ENCODE results near the gene BCO2. TPM values are rescaled to one million over a fixed set of nuclear protein-coding genes. Genes with fewer than 3 reads are reported as not detected.

The BCO2 gene
- total and polyA plus RNA-seq, 2 experiments from 2014 or later, result 0.63 to 1.1 TPM

DNA sequence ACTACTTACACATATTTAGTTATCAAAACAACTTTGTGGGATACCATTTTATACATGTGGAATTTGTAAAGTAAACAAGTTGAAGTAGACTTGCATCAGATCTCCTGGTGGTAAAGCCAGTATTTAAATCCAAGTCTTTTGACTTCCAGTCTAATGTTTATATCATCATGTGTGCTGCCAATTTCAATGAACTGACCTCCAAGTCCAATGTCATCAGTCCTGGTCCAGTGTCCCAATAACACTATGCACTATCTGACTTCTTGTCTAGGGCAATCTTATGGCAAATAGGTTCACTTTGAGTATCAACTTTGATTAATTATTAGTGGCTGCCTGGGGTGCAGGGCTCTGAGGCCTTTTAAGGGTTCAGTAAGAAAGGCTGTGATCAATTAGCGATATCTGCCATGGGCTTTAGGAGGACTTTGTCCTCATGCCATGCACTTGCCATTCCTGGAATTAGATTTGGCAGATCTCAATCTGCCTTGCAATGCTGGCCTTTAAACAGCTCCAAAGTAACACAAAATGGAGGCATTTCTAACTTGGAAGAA lies 41.3 kb downstream of the BCO2 start (continued):
- TF ChIP-seq, protein P1, sequence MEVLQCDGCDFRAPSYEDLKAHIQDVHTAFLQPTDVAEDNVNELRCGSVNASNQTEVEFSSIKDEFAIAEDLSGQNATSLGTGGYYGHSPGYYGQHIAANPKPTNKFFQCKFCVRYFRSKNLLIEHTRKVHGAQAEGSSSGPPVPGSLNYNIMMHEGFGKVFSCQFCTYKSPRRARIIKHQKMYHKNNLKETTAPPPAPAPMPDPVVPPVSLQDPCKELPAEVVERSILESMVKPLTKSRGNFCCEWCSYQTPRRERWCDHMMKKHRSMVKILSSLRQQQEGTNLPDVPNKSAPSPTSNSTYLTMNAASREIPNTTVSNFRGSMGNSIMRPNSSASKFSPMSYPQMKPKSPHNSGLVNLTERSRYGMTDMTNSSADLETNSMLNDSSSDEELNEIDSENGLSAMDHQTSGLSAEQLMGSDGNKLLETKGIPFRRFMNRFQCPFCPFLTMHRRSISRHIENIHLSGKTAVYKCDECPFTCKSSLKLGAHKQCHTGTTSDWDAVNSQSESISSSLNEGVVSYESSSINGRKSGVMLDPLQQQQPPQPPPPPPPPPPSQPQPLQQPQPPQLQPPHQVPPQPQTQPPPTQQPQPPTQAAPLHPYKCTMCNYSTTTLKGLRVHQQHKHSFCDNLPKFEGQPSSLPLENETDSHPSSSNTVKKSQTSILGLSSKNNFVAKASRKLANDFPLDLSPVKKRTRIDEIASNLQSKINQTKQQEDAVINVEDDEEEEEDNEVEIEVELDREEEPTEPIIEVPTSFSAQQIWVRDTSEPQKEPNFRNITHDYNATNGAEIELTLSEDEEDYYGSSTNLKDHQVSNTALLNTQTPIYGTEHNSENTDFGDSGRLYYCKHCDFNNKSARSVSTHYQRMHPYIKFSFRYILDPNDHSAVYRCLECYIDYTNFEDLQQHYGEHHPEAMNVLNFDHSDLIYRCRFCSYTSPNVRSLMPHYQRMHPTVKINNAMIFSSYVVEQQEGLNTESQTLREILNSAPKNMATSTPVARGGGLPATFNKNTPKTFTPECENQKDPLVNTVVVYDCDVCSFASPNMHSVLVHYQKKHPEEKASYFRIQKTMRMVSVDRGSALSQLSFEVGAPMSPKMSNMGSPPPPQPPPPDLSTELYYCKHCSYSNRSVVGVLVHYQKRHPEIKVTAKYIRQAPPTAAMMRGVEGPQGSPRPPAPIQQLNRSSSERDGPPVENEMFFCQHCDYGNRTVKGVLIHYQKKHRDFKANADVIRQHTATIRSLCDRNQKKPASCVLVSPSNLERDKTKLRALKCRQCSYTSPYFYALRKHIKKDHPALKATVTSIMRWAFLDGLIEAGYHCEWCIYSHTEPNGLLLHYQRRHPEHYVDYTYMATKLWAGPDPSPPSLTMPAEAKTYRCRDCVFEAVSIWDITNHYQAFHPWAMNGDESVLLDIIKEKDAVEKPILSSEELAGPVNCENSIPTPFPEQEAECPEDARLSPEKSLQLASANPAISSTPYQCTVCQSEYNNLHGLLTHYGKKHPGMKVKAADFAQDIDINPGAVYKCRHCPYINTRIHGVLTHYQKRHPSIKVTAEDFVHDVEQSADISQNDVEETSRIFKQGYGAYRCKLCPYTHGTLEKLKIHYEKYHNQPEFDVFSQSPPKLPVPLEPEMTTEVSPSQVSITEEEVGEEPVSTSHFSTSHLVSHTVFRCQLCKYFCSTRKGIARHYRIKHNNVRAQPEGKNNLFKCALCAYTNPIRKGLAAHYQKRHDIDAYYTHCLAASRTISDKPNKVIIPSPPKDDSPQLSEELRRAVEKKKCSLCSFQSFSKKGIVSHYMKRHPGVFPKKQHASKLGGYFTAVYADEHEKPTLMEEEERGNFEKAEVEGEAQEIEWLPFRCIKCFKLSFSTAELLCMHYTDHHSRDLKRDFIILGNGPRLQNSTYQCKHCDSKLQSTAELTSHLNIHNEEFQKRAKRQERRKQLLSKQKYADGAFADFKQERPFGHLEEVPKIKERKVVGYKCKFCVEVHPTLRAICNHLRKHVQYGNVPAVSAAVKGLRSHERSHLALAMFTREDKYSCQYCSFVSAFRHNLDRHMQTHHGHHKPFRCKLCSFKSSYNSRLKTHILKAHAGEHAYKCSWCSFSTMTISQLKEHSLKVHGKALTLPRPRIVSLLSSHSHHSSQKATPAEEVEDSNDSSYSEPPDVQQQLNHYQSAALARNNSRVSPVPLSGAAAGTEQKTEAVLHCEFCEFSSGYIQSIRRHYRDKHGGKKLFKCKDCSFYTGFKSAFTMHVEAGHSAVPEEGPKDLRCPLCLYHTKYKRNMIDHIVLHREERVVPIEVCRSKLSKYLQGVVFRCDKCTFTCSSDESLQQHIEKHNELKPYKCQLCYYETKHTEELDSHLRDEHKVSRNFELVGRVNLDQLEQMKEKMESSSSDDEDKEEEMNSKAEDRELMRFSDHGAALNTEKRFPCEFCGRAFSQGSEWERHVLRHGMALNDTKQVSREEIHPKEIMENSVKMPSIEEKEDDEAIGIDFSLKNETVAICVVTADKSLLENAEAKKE (CRISPR knock-in tag; IDR thresholded peaks at IDR 0.05), result no peak
- TF ChIP-seq, protein P2, sequence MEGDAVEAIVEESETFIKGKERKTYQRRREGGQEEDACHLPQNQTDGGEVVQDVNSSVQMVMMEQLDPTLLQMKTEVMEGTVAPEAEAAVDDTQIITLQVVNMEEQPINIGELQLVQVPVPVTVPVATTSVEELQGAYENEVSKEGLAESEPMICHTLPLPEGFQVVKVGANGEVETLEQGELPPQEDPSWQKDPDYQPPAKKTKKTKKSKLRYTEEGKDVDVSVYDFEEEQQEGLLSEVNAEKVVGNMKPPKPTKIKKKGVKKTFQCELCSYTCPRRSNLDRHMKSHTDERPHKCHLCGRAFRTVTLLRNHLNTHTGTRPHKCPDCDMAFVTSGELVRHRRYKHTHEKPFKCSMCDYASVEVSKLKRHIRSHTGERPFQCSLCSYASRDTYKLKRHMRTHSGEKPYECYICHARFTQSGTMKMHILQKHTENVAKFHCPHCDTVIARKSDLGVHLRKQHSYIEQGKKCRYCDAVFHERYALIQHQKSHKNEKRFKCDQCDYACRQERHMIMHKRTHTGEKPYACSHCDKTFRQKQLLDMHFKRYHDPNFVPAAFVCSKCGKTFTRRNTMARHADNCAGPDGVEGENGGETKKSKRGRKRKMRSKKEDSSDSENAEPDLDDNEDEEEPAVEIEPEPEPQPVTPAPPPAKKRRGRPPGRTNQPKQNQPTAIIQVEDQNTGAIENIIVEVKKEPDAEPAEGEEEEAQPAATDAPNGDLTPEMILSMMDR (conservative IDR thresholded peaks at IDR 0.05; ENCODE audit: low read depth in 2 of 2), result no peak
- no peak for TF ChIP-seq CREB1 (CRISPR knock-in tag; IDR thresholded peaks at IDR 0.05; ENCODE audit: low read depth)
- TF ChIP-seq ETS1 (IDR thresholded peaks at IDR 0.05), result no peak
- no peak for TF ChIP-seq JUNB (IDR thresholded peaks at IDR 0.05; ENCODE audit: unreplicated experiment)
- TF ChIP-seq ZNF114 (CRISPR knock-in tag; IDR thresholded peaks at IDR 0.05), result no peak

All from GM23338 (cell line).